Brain microvascular endothelial cell (primary cell): ENCODE data around the gene MANSC4.

ENCODE experiments used
- DNase-seq: peaks from one replicate; pipeline ENCODE4 v3.0.0-alpha.2; 2020
- H3K27ac ChIP-seq: fragments of 250-450 bp; sonication (Bioruptor Pico); 2 replicates; pipeline ENCODE4 v1.5.1; 2020; ENCODE audit warnings: mild to moderate bottlenecking, moderate library complexity
- H3K27me3 ChIP-seq: fragments of 250-450 bp; sonication (Bioruptor Pico); replicated peaks from 2 replicates; pipeline ENCODE4 v1.5.1; 2020; ENCODE audit warnings: mild to moderate bottlenecking
- H3K36me3 ChIP-seq: fragments of 250-450 bp; sonication (Bioruptor Pico); replicated peaks from 2 replicates; pipeline ENCODE4 v1.5.1; 2020; ENCODE audit warnings: mild to moderate bottlenecking
- H3K4me3 ChIP-seq: 2 replicates; pipeline ENCODE4 v1.5.1; 2011; ENCODE audit warnings: low read depth, mild to moderate bottlenecking, control low read depth, low read length, moderate library complexity
- in situ Hi-C: cut with HindIII; loops from 2 replicates; pipeline ENCODE4 v1.10.0; 2017; ENCODE audit warnings: low sequenced_read_pairs, low pct_ligation_motif_present
- TF ChIP-seq, protein P1 (sequence below): IDR thresholded peaks from 2 replicates; pipeline ENCODE4 v1.5.1; 2011; ENCODE audit warnings: low read depth, mild to moderate bottlenecking, moderate library complexity, low read length, control low read depth, inconsistent platforms; ENCODE audit errors: missing control alignments

The MANSC4 gene

DNA sequence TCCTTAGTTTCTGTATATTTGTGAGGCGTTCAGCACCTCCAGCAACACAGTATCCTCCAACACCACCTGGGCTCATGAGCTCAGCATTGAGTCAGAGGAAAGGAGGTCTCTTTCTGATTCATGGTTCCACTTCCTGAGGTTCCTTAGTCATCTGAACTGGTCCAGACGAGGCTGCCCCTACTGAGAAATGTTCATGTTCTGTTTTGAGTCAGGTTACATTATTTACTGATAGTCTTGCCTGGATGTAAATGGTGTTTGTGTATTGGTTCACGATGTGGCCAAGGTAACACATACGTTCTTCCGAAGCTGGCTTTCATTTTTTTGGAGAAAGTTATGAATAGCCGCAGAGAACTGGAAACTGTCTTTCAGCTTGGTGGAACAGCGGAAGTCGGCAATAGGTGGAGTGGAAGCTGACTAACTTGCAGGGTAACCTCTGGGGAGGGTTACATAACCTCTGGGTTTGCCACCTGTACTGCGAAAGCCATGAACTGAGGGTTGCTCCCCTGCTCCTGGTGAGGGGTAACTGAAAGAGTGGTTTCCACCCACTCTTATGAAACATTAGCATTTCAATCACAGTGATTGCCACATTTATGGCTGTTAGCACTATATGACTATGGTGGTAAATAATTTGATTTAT lies 42.2 kb upstream of the MANSC4 start:
- H3K4me3 ChIP-seq, result peak overlapping the region; percentile 9
- peak; percentile 91 for DNase-seq
- H3K27ac ChIP-seq, result peak overlapping the region; percentile 85
- H3K36me3 ChIP-seq, result no peaks in the 10 kb centered on the region
- H3K27me3 ChIP-seq, result no peaks in the 10 kb centered on the region
- TF ChIP-seq, protein P1, sequence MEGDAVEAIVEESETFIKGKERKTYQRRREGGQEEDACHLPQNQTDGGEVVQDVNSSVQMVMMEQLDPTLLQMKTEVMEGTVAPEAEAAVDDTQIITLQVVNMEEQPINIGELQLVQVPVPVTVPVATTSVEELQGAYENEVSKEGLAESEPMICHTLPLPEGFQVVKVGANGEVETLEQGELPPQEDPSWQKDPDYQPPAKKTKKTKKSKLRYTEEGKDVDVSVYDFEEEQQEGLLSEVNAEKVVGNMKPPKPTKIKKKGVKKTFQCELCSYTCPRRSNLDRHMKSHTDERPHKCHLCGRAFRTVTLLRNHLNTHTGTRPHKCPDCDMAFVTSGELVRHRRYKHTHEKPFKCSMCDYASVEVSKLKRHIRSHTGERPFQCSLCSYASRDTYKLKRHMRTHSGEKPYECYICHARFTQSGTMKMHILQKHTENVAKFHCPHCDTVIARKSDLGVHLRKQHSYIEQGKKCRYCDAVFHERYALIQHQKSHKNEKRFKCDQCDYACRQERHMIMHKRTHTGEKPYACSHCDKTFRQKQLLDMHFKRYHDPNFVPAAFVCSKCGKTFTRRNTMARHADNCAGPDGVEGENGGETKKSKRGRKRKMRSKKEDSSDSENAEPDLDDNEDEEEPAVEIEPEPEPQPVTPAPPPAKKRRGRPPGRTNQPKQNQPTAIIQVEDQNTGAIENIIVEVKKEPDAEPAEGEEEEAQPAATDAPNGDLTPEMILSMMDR, result no peak
- in situ Hi-C loops, result no loop called here

DNA sequence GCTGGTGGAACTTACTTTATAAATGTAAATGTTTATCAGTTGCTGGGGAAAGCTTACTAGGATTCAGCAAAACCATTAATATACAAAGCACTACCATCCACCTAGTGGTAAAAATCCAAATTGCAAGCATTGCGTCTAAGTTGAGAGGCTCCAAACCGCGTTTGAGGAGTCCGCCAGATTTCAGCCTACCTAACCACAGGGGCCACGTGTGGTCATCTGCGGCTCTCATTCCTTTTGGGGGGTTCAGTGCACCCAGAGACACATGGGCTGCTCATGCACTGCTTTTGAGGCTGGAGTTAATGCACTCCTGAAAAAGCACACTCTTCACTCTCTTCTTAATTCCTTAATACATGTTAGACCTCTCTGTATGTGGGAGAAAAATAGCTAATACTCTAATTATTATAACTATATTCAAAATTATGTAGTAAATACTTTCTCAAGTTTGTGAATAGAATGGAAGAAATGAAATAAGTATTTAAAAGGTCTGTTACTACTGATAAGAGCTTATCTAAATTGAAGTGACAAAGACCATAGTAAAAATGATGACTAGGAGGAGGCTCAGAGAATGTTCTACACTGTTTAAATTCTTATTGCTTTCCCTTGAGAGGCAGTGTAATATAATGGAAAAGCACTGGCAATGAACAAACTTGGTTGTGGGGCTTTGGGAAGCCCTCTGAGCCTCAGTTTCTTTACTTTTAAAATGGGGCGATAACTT lies 41.4 kb upstream of the MANSC4 start:
- in situ Hi-C loops, result no loop called here
- peak; percentile 85 for DNase-seq
- Histone ChIP-seq H3K36me3 (no peaks in the 10 kb centered on the region), H3K27me3 (no peaks in the 10 kb centered on the region), H3K4me3 (no peak overlapping the region), H3K27ac (peak overlapping the region; percentile 85)
- TF ChIP-seq, protein P1, result peak; percentile 78

DNA sequence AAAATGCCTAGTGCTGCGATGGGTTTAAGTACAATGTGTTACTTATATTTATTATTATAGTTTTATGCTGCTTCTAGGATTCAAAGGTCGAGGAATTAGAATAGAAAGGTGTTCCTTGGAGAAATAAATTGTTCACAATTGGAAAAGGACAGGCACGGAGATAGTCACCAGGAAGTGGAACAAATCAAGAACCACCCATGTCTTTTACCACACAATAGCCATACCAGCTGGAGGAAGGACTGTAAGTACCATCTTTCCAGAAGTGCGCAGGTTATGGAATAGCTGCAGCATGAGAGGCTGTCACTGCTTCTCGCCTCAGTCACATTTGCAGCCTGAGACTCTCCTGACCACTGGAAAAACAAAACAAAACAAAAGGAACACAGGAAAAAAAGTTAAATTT lies 40.5 kb upstream of the MANSC4 start:
- Histone ChIP-seq H3K4me3 (no peak overlapping the region), H3K36me3 (no peaks in the 10 kb centered on the region), H3K27me3 (no peaks in the 10 kb centered on the region), H3K27ac (peak overlapping the region; percentile 36)
- DNase-seq, result no peak
- in situ Hi-C loops, result no loop called here
- TF ChIP-seq, protein P1, result no peak

DNA sequence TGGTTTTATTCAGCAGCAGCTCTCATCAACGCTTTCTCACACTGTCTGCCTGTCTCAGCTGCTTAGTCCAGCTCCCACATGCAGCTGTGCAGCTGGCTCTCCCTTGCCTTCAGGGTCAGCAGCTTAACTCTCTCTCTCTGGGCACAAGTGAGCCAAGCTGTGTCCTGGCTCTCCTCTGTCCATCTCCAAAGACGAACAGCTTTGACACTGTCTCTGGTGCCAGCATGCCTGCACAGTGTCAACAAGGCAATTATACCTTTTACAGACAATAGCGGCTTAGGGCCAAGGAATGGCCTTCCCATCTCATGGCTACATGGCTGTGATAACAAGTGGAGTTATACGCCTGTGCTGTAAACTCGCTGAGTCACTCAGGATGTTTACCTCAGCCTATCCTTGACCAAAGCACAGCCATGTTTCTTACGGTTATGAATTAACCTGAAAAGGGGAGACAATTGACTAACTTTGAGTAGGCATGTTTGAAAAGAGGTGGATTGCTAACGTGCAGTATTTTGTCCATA lies 38.4 kb upstream of the MANSC4 start:
- Histone ChIP-seq H3K27me3 (no peaks in the 10 kb centered on the region), H3K27ac (no peak overlapping the region), H3K36me3 (no peaks in the 10 kb centered on the region), H3K4me3 (no peak overlapping the region)
- TF ChIP-seq, protein P1, result no peak
- in situ Hi-C loops, result no loop called here
- DNase-seq, result no peak

DNA sequence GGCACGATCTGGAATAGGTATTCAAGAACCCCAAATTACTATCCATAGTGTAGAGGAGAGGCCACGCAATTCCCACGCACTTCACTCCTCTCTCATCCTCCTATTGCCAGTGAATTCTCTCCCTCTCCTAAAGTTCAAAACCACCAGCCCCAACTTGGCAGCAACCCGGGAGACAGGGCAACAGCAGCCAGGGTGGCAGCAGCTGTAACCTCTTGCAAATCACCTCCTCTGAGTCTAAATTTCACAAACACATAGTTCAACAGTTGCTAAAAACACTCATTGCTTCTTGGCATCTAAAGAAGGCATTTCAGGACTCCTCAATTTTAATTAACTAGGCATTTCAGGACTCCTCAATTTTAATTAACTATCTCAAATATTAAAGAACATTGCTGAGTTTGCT lies 37.7 kb upstream of the MANSC4 start:
- no peaks in the 10 kb centered on the region for H3K36me3 ChIP-seq
- in situ Hi-C loops, result no loop called here
- H3K27ac ChIP-seq, result no peak overlapping the region
- TF ChIP-seq, protein P1, result no peak
- no peak overlapping the region for H3K4me3 ChIP-seq
- H3K27me3 ChIP-seq, result no peaks in the 10 kb centered on the region
- no peak for DNase-seq
